Measurements from ENCODE around the gene ATXN7L1.

- TF ChIP-seq CTCF (IDR thresholded peaks at IDR 0.05), result no peak
- TF ChIP-seq ATF1 (CRISPR knock-in tag; IDR thresholded peaks at IDR 0.05), result no peak
- TF ChIP-seq ZNF263 (CRISPR knock-in tag; IDR thresholded peaks at IDR 0.05; ENCODE audit: low read depth), result no peak
- TF ChIP-seq, protein P1, sequence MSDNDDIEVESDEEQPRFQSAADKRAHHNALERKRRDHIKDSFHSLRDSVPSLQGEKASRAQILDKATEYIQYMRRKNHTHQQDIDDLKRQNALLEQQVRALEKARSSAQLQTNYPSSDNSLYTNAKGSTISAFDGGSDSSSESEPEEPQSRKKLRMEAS (CRISPR knock-in tag; IDR thresholded peaks at IDR 0.05), result no peak
- no peak for TF ChIP-seq NFYB (CRISPR knock-in tag; conservative IDR thresholded peaks at IDR 0.05; ENCODE audit: low read depth)
- TF ChIP-seq, protein P2, sequence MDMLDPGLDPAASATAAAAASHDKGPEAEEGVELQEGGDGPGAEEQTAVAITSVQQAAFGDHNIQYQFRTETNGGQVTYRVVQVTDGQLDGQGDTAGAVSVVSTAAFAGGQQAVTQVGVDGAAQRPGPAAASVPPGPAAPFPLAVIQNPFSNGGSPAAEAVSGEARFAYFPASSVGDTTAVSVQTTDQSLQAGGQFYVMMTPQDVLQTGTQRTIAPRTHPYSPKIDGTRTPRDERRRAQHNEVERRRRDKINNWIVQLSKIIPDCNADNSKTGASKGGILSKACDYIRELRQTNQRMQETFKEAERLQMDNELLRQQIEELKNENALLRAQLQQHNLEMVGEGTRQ (CRISPR knock-in tag; IDR thresholded peaks at IDR 0.05), result no peak
- no peak for TF ChIP-seq GABPB1 (CRISPR knock-in tag; IDR thresholded peaks at IDR 0.05)
- TF ChIP-seq ZNF671 (CRISPR knock-in tag; IDR thresholded peaks at IDR 0.05), result no peak
- TF ChIP-seq, protein P3, sequence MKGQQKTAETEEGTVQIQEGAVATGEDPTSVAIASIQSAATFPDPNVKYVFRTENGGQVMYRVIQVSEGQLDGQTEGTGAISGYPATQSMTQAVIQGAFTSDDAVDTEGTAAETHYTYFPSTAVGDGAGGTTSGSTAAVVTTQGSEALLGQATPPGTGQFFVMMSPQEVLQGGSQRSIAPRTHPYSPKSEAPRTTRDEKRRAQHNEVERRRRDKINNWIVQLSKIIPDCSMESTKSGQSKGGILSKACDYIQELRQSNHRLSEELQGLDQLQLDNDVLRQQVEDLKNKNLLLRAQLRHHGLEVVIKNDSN (CRISPR knock-in tag; IDR thresholded peaks at IDR 0.05), result no peak
- TF ChIP-seq, protein P4, sequence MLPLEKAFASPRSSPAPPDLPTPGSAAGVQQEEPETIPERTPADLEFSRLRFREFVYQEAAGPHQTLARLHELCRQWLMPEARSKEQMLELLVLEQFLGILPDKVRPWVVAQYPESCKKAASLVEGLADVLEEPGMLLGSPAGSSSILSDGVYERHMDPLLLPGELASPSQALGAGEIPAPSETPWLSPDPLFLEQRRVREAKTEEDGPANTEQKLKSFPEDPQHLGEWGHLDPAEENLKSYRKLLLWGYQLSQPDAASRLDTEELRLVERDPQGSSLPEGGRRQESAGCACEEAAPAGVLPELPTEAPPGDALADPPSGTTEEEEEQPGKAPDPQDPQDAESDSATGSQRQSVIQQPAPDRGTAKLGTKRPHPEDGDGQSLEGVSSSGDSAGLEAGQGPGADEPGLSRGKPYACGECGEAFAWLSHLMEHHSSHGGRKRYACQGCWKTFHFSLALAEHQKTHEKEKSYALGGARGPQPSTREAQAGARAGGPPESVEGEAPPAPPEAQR (CRISPR knock-in tag; IDR thresholded peaks at IDR 0.05), result no peak
These were observed 252.5 kb downstream of the ATXN7L1 start for GRCh38 chr7:105623906-105624305.
